K562 (cell line): ENCODE results near the gene NR1H3. TPM values are rescaled to one million over a fixed set of nuclear protein-coding genes. Genes with fewer than 3 reads are reported as not detected.

ENCODE experiments used
- AFF4 ChIP-seq: sonication (generic); formaldehyde crosslinking; IDR thresholded peaks from 2 replicates; pipeline ENCODE4 v1.8.0; 2023; ENCODE audit warnings: mild to moderate bottlenecking, missing genetic modification reagents
- CBX8 ChIP-seq: fragments of 200-600 bp; sonication (generic); IDR thresholded peaks from 2 replicates; pipeline ENCODE4 v1.6.1; 2012; ENCODE audit warnings: borderline replicate concordance, mixed run types, low read depth, mild to moderate bottlenecking, moderate library complexity, mixed read lengths, low read length, control low read depth, inconsistent platforms; ENCODE audit not compliant: poor library complexity, severe bottlenecking; ENCODE audit errors: extremely low read depth
- CREB1 ChIP-seq, 2 experiments: sonication (generic) in 1 of 2; formaldehyde crosslinking in 1 of 2; IDR thresholded peaks; 2 replicates each; pipeline versions ENCODE4 v1.6.1 to v1.8.0; 2012 to 2022; ENCODE audit warnings: inconsistent platforms in 1 of 2, mild to moderate bottlenecking in 1 of 2, missing genetic modification reagents in 1 of 2, moderate library complexity in 1 of 2
- CREM ChIP-seq: IDR thresholded peaks from 2 replicates; pipeline ENCODE4 v1.6.1; 2014; ENCODE audit warnings: antibody characterized with exemption, low read depth
- HMGXB4 ChIP-seq: sonication (generic); formaldehyde crosslinking; IDR thresholded peaks from 2 replicates; pipeline ENCODE4 v1.8.1; 2023; ENCODE audit warnings: mild to moderate bottlenecking, missing genetic modification reagents
- ILK ChIP-seq: fragments of 450-650 bp; IDR thresholded peaks from 2 replicates; pipeline ENCODE4 v1.6.1; 2016; ENCODE audit warnings: missing genetic modification characterization, low read depth, mild to moderate bottlenecking, missing compliant biosample characterization, moderate library complexity, borderline replicate concordance
- KLF1 ChIP-seq: fragments of 450-650 bp; IDR thresholded peaks from 2 replicates; pipeline ENCODE4 v1.6.1; 2016; ENCODE audit warnings: missing genetic modification characterization, missing compliant biosample characterization
- LEF1 ChIP-seq: fragments of 450-650 bp; IDR thresholded peaks from 2 replicates; pipeline ENCODE4 v1.6.1; 2016; ENCODE audit warnings: mild to moderate bottlenecking
- MAFK ChIP-seq: IDR thresholded peaks from 2 replicates; pipeline ENCODE4 v1.6.1; 2011; ENCODE audit warnings: low read length, improper control_type of control experiment
- MCM2 ChIP-seq: fragments of 450-650 bp; IDR thresholded peaks from 2 replicates; pipeline ENCODE4 v1.6.1; 2017; ENCODE audit warnings: low read depth, mild to moderate bottlenecking
- MECOM ChIP-seq: fragments of 250-450 bp; sonication (Bioruptor Pico); IDR thresholded peaks from 2 replicates; pipeline ENCODE4 v1.8.0; 2022; ENCODE audit warnings: inconsistent platforms
- MXD1 ChIP-seq: fragments of 250-450 bp; sonication (Bioruptor Pico); IDR thresholded peaks from 2 replicates; pipeline ENCODE4 v1.8.0; 2021; ENCODE audit warnings: borderline replicate concordance, mild to moderate bottlenecking, moderate library complexity; ENCODE audit not compliant: poor library complexity, severe bottlenecking
- RFX1 ChIP-seq: fragments of 450-650 bp; IDR thresholded peaks from 2 replicates; pipeline ENCODE4 v1.6.1; 2016; ENCODE audit warnings: mild to moderate bottlenecking, moderate library complexity
- SPI1 ChIP-seq: IDR thresholded peaks from 2 replicates; pipeline ENCODE4 v1.6.1; 2011; ENCODE audit warnings: low read depth, low read length, control low read depth, borderline replicate concordance
- TEAD2 ChIP-seq: fragments of 450-650 bp; IDR thresholded peaks from 2 replicates; pipeline ENCODE4 v1.6.1; 2016; ENCODE audit warnings: missing genetic modification characterization, control low read depth, missing compliant biosample characterization
- TSHZ1 ChIP-seq: fragments of 250-450 bp; sonication (Bioruptor Pico); IDR thresholded peaks from 2 replicates; pipeline ENCODE4 v1.4.0; 2020; ENCODE audit warnings: mild to moderate bottlenecking, moderate library complexity
- ZNF384 ChIP-seq: IDR thresholded peaks from 2 replicates; pipeline ENCODE4 v1.6.1; 2012; ENCODE audit warnings: low read depth, low read length, improper control_type of control experiment
- polyA plus RNA-seq, 8 experiments: library from polyadenylated mRNA; depleted of rRNA in 4 of 8; stranded (reverse) in 5 of 8; unstranded in 3 of 8; fragments of >200 nt; fragmentation: Nextera tagmentation in 2 of 8; fragmentation: Illumina TruSeq in 1 of 8; extraction: Ambion mirVana in 2 of 8; extraction: Trizol in 1 of 8; gene quantifications; 2 replicates each; pipeline versions ENCODE4 v1.2.1 to v1.2.3, GENCODE V29; 2011 to 2014; ENCODE audit warnings: inconsistent platforms in 1 of 8, missing spikeins in 1 of 8
- total RNA-seq, 7 experiments: library from RNA; depleted of rRNA in 6 of 7; stranded (reverse); fragments of >200 nt in 6 of 7; fragmentation: Illumina TruSeq in 2 of 7; extraction: Trizol in 2 of 7; gene quantifications; 2 replicates each; pipeline versions ENCODE4 v1.2.1 to v1.2.3, GENCODE V29; 2011 to 2021; ENCODE audit warnings: low replicate concordance in 1 of 7

NR1H3 gene
- total and polyA plus RNA-seq, 9 of the 15 experiments (the other 6 are each of a cell fraction or from before 2014, with no cell fraction given): 8.2 to 26.0 (median 11.9) TPM

- TF ChIP-seq TSHZ1: no peak
- peak; percentile 100 for TF ChIP-seq SPI1
- no peak for TF ChIP-seq TEAD2 (tag)
- peak; percentile 44; the same call in 1 of the 2 replicates for TF ChIP-seq CREM
- TF ChIP-seq MECOM: no peak
- no peak for TF ChIP-seq ILK (tag)
- TF ChIP-seq MXD1 (CRISPR knock-in tag): no peak
- TF ChIP-seq CBX8: no peak
- TF ChIP-seq HMGXB4: no peak
- TF ChIP-seq MCM2: no peak
- no peak for TF ChIP-seq ZNF384
- TF ChIP-seq MAFK: no peak
- TF ChIP-seq AFF4 (CRISPR knock-in tag): no peak; the same call in 1 of the 2 replicates
- peak; percentile 85; the same call in 1 of the 2 replicates for TF ChIP-seq LEF1
- TF ChIP-seq CREB1 (IDR thresholded peaks at IDR 0.05): peak; percentile 2
- TF ChIP-seq CREB1 (CRISPR knock-in tag; IDR thresholded peaks at IDR 0.05): no peak
- no peak for TF ChIP-seq RFX1
- no peak for TF ChIP-seq KLF1
These were observed 11.4 kb downstream of the NR1H3 start (continued) for GRCh38 chr11:47269002-47269828.
